K562 (cell line): Measurements from ENCODE around the gene NBEA. TPM values are rescaled to one million over a fixed set of nuclear protein-coding genes. Genes with fewer than 3 reads are reported as not detected.

Source experiments
- ATAC-seq: fragments of 200-7000 bp; cut with Tn5 transposase; 3 replicates; pipeline ENCODE4 v1.9.1; 2020; ENCODE audit warnings: moderate library complexity
- BruUV-seq: library from RNA; stranded (reverse); fragments of 400-500 nt; replicated peaks from 2 replicates; lab custom pipeline; 2021; lab: Mats Ljungman, UMichigan
- CTCF ChIA-PET: fragments of 300-600 bp; formaldehyde crosslinking; extraction: SDS; loops from one replicate; lab custom pipeline; 2021; ENCODE audit warnings: low intra/inter-chr PET ratio; lab: Yijun Ruan, JAX
- POLR2A ChIA-PET: fragments of 300-600, 350-650 bp; sonication (Branson Sonifier 250); formaldehyde crosslinking; extraction: SDS; loops from one replicate; lab custom pipeline; 2021; ENCODE audit warnings: antibody characterized with exemption, inconsistent platforms; lab: Yijun Ruan, JAX
- DNase-seq, 4 experiments: peaks; one replicate each; pipeline versions ENCODE4 v3.0.0 to v3.0.0-alpha.2; 2011 to 2018; ENCODE audit warnings: low spot score in 3 of 4, mixed read lengths in 3 of 4; ENCODE audit errors: extremely low read depth in 1 of 4
- FAIRE-seq: peaks from 2 replicates; lab custom pipeline; 2011; peaks lifted over from hg19 to GRCh38; lab: Jason Lieb, UNC
- H2AFZ ChIP-seq: 2 replicates; pipeline ENCODE4 v1.6.0; 2011; ENCODE audit warnings: low read depth, low read length, control low read depth, inconsistent platforms
- H3K27ac ChIP-seq: fragments of 200-600 bp; 3 replicates; pipeline ENCODE4 v1.8.0; 2011; ENCODE audit warnings: low read depth, mild to moderate bottlenecking, control low read depth, inconsistent platforms, low read length, moderate library complexity, mixed read lengths; ENCODE audit errors: extremely low read depth
- H3K27me3 ChIP-seq, 2 experiments: fragments of 300-600 bp in 1 of 2; 2 replicates in 1 of 2; 3 replicates in 1 of 2; pipeline versions ENCODE4 v1.6.0 to v1.8.0; 2011; ENCODE audit warnings: inconsistent platforms in 2 of 2, low read length in 2 of 2, mild to moderate bottlenecking in 1 of 2, mixed read lengths in 1 of 2, moderate library complexity in 1 of 2; ENCODE audit not compliant: control insufficient read depth in 2 of 2, insufficient read depth in 2 of 2
- H3K36me3 ChIP-seq: fragments of 300-600 bp; 3 replicates; pipeline ENCODE4 v1.8.0; 2011; ENCODE audit warnings: mild to moderate bottlenecking, low read length, inconsistent platforms; ENCODE audit not compliant: control insufficient read depth, insufficient read depth
- H3K4me1 ChIP-seq, 2 experiments: fragments of 200-600 bp in 1 of 2; replicated peaks in 1 of 2; 2 replicates in 1 of 2; 3 replicates in 1 of 2; pipeline versions ENCODE4 v1.5.1 to v1.8.0; 2011; ENCODE audit warnings: inconsistent platforms in 2 of 2, low read length in 2 of 2, mild to moderate bottlenecking in 1 of 2, mixed read lengths in 1 of 2, moderate library complexity in 1 of 2; ENCODE audit not compliant: control insufficient read depth in 2 of 2, insufficient read depth in 2 of 2
- H3K4me2 ChIP-seq: 2 replicates; pipeline ENCODE4 v1.6.1; 2011; ENCODE audit warnings: low read length, control low read depth, inconsistent platforms, mixed read lengths; ENCODE audit not compliant: insufficient read depth
- H3K4me3 ChIP-seq: fragments of 200-600 bp; sonication (generic), shearing (Covaris generic); 2 replicates; pipeline ENCODE4 v1.5.1; 2016; ENCODE audit warnings: control low read depth, inconsistent platforms
- H3K79me2 ChIP-seq: fragments of 200-600 bp; 3 replicates; pipeline ENCODE4 v1.8.0; 2011; ENCODE audit warnings: low read length, inconsistent platforms; ENCODE audit not compliant: control insufficient read depth, insufficient read depth
- H3K9ac ChIP-seq, 2 experiments: 2 replicates each; pipeline versions ENCODE4 v1.6.0 to v1.6.1; 2011; ENCODE audit warnings: low read depth in 2 of 2, low read length in 2 of 2, control low read depth in 1 of 2, inconsistent platforms in 1 of 2, mild to moderate bottlenecking in 1 of 2, mixed read lengths in 1 of 2; ENCODE audit not compliant: insufficient read depth in 1 of 2
- H3K9me1 ChIP-seq: one replicate; pipeline ENCODE4 v1.6.0; 2011; ENCODE audit warnings: inconsistent platforms, mild to moderate bottlenecking, low read length, moderate library complexity; ENCODE audit not compliant: control insufficient read depth, insufficient read depth
- H3K9me3 ChIP-seq: replicated peaks from 2 replicates; pipeline ENCODE4 v1.5.1; 2011; ENCODE audit warnings: low read depth, low read length, inconsistent platforms; ENCODE audit not compliant: control insufficient read depth, insufficient read depth
- H4K20me1 ChIP-seq: replicated peaks from 2 replicates; pipeline ENCODE4 v1.6.1; 2011; ENCODE audit warnings: low read length, inconsistent platforms, mixed read lengths; ENCODE audit not compliant: control insufficient read depth, insufficient read depth
- NCOA6 ChIP-seq: fragments of 450-650 bp; IDR thresholded peaks from 2 replicates; pipeline ENCODE4 v1.6.1; 2017; ENCODE audit warnings: mild to moderate bottlenecking
- RBFOX2 ChIP-seq: fragments of 200-400 bp; formaldehyde crosslinking; IDR thresholded peaks from 2 replicates; pipeline ENCODE4 v1.6.1; 2017; ENCODE audit warnings: low read depth, mild to moderate bottlenecking, low read length, moderate library complexity
- TAF15 ChIP-seq: fragments of 200-400 bp; formaldehyde crosslinking; IDR thresholded peaks from 2 replicates; pipeline ENCODE4 v1.6.1; 2017; ENCODE audit warnings: mild to moderate bottlenecking, low read depth, low read length, moderate library complexity
- TEAD1 ChIP-seq, 2 experiments: fragments of 450-650 bp in 1 of 2; sonication (generic) in 1 of 2; formaldehyde crosslinking; IDR thresholded peaks; 2 replicates each; pipeline versions ENCODE4 v1.4.0 to v1.8.0; 2020 to 2022; ENCODE audit warnings: mild to moderate bottlenecking in 2 of 2, missing genetic modification reagents in 1 of 2
- TGIF2 ChIP-seq: sonication (generic); formaldehyde crosslinking; IDR thresholded peaks from 2 replicates; pipeline ENCODE4 v1.8.1; 2022; ENCODE audit warnings: mild to moderate bottlenecking, missing genetic modification reagents, moderate library complexity
- ZNF280A ChIP-seq: fragments of 450-650 bp; IDR thresholded peaks from 2 replicates; pipeline ENCODE4 v1.6.1; 2018; ENCODE audit warnings: mild to moderate bottlenecking, low read depth; ENCODE audit not compliant: partially characterized antibody
- WGBS: fragments of 100-300 bp; shearing (Covaris generic); methylation state at CpG from one replicate; pipeline ENCODE4 v1.1.6; 2016; ENCODE audit warnings: low coverage, mixed read lengths; ENCODE audit not compliant: insufficient coverage; ENCODE audit errors: missing lambda C conversion rate; 5-methylcytosine and 5-hydroxymethylcytosine counted together
- in situ Hi-C: fragments of 300-500 bp; cut with MboI; formaldehyde crosslinking; loops from 4 replicates; pipeline ENCODE4 v1.15.0; 2018; ENCODE audit warnings: inconsistent platforms, mixed read lengths
- intact Hi-C: fragments of 100-400 bp; cut with micrococcal nuclease; formaldehyde crosslinking; loops from 2 replicates; pipeline ENCODE4 v1.14.2; 2022
- polyA plus RNA-seq, 8 experiments: library from polyadenylated mRNA; depleted of rRNA in 4 of 8; stranded (reverse) in 5 of 8; unstranded in 3 of 8; fragments of >200 nt; fragmentation: Nextera tagmentation in 2 of 8; fragmentation: Illumina TruSeq in 1 of 8; extraction: Ambion mirVana in 2 of 8; extraction: Trizol in 1 of 8; gene quantifications; 2 replicates each; pipeline versions ENCODE4 v1.2.1 to v1.2.3, GENCODE V29; 2011 to 2014; ENCODE audit warnings: inconsistent platforms in 1 of 8, missing spikeins in 1 of 8
- total RNA-seq, 7 experiments: library from RNA; depleted of rRNA in 6 of 7; stranded (reverse); fragments of >200 nt in 6 of 7; fragmentation: Illumina TruSeq in 2 of 7; extraction: Trizol in 2 of 7; gene quantifications; 2 replicates each; pipeline versions ENCODE4 v1.2.1 to v1.2.3, GENCODE V29; 2011 to 2021; ENCODE audit warnings: low replicate concordance in 1 of 7
- TF ChIP-seq, protein P1 (sequence below): sonication (generic); formaldehyde crosslinking; IDR thresholded peaks from 2 replicates; pipeline ENCODE4 v1.4.0; 2020; ENCODE audit warnings: mild to moderate bottlenecking, missing genetic modification reagents
- TF ChIP-seq, protein P2 (sequence below): fragments of 200-800 bp; sonication (Bioruptor generic); IDR thresholded peaks from 2 replicates; pipeline ENCODE4 v1.6.1; 2016; ENCODE audit warnings: missing genetic modification characterization, missing compliant biosample characterization
- TF ChIP-seq, protein P3 (sequence below): sonication (generic); formaldehyde crosslinking; IDR thresholded peaks from 2 replicates; pipeline ENCODE4 v1.8.0; 2022; ENCODE audit warnings: missing genetic modification reagents, mild to moderate bottlenecking, borderline replicate concordance

NBEA gene
- total and polyA plus RNA-seq, 9 of the 15 experiments (the other 6 are each of a cell fraction or from before 2014, with no cell fraction given) = 0.03 to 0.94 (median 0.05) TPM; not detected in 2

- ATAC-seq = no peak
- Histone ChIP-seq H3K79me2 (no peaks in the 10 kb centered on the region), H3K4me3 (no peak overlapping the region), H3K9ac (no peak overlapping the region), H3K9me1 (no peaks in the 10 kb centered on the region), H3K27me3 (no peaks in the 10 kb centered on the region), H3K4me2 (no peak overlapping the region), H4K20me1 (no peaks in the 10 kb centered on the region), H3K36me3 (no peaks in the 10 kb centered on the region), H3K4me1 (no peaks in the 10 kb centered on the region), H2AFZ (no peak overlapping the region), H3K9me3 (no peaks in the 10 kb centered on the region), H3K27ac (no peak overlapping the region)
- intact Hi-C loops (loop anchor here (5.0 kb wide), 1 partner anchor 560 kb away; no protein-coding TSS in a partner anchor), in situ Hi-C loops (loop anchor here (25.0 kb wide), 1 partner anchor 1225 kb away; no protein-coding TSS in a partner anchor)
- ChIA-PET POLR2A (no interaction called here), CTCF (no interaction called here)
- BruUV-seq = no TSS peak
- 0% methylated on average over 1 of the region's 2 CpGs for WGBS
- no peak for DNase-seq
- no peak for FAIRE-seq
- TF ChIP-seq TGIF2 (no peak), RBFOX2 (no peak), ZNF280A (no peak), TEAD1 (CRISPR knock-in tag; IDR thresholded peaks at IDR 0.05) (no peak), TAF15 (no peak), NCOA6 (no peak)
- TF ChIP-seq, protein P1, sequence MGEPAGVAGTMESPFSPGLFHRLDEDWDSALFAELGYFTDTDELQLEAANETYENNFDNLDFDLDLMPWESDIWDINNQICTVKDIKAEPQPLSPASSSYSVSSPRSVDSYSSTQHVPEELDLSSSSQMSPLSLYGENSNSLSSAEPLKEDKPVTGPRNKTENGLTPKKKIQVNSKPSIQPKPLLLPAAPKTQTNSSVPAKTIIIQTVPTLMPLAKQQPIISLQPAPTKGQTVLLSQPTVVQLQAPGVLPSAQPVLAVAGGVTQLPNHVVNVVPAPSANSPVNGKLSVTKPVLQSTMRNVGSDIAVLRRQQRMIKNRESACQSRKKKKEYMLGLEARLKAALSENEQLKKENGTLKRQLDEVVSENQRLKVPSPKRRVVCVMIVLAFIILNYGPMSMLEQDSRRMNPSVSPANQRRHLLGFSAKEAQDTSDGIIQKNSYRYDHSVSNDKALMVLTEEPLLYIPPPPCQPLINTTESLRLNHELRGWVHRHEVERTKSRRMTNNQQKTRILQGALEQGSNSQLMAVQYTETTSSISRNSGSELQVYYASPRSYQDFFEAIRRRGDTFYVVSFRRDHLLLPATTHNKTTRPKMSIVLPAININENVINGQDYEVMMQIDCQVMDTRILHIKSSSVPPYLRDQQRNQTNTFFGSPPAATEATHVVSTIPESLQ (CRISPR knock-in tag) = no peak
- TF ChIP-seq, protein P2, sequence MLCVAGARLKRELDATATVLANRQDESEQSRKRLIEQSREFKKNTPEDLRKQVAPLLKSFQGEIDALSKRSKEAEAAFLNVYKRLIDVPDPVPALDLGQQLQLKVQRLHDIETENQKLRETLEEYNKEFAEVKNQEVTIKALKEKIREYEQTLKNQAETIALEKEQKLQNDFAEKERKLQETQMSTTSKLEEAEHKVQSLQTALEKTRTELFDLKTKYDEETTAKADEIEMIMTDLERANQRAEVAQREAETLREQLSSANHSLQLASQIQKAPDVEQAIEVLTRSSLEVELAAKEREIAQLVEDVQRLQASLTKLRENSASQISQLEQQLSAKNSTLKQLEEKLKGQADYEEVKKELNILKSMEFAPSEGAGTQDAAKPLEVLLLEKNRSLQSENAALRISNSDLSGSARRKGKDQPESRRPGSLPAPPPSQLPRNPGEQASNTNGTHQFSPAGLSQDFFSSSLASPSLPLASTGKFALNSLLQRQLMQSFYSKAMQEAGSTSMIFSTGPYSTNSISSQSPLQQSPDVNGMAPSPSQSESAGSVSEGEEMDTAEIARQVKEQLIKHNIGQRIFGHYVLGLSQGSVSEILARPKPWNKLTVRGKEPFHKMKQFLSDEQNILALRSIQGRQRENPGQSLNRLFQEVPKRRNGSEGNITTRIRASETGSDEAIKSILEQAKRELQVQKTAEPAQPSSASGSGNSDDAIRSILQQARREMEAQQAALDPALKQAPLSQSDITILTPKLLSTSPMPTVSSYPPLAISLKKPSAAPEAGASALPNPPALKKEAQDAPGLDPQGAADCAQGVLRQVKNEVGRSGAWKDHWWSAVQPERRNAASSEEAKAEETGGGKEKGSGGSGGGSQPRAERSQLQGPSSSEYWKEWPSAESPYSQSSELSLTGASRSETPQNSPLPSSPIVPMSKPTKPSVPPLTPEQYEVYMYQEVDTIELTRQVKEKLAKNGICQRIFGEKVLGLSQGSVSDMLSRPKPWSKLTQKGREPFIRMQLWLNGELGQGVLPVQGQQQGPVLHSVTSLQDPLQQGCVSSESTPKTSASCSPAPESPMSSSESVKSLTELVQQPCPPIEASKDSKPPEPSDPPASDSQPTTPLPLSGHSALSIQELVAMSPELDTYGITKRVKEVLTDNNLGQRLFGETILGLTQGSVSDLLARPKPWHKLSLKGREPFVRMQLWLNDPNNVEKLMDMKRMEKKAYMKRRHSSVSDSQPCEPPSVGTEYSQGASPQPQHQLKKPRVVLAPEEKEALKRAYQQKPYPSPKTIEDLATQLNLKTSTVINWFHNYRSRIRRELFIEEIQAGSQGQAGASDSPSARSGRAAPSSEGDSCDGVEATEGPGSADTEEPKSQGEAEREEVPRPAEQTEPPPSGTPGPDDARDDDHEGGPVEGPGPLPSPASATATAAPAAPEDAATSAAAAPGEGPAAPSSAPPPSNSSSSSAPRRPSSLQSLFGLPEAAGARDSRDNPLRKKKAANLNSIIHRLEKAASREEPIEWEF = no peak
- TF ChIP-seq, protein P3, sequence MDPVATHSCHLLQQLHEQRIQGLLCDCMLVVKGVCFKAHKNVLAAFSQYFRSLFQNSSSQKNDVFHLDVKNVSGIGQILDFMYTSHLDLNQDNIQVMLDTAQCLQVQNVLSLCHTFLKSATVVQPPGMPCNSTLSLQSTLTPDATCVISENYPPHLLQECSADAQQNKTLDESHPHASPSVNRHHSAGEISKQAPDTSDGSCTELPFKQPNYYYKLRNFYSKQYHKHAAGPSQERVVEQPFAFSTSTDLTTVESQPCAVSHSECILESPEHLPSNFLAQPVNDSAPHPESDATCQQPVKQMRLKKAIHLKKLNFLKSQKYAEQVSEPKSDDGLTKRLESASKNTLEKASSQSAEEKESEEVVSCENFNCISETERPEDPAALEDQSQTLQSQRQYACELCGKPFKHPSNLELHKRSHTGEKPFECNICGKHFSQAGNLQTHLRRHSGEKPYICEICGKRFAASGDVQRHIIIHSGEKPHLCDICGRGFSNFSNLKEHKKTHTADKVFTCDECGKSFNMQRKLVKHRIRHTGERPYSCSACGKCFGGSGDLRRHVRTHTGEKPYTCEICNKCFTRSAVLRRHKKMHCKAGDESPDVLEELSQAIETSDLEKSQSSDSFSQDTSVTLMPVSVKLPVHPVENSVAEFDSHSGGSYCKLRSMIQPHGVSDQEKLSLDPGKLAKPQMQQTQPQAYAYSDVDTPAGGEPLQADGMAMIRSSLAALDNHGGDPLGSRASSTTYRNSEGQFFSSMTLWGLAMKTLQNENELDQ (CRISPR knock-in tag) = no peak
Observed at GRCh38 chr13:35162420-35162819, 220.3 kb downstream of the NBEA start.
